ENCODE results near the gene PHF12.
A peak's percentile ranks its signal among the peaks of the same experiment; 100 is the strongest.
"Not testable (repeated sequence)": the region's sequence is repeated elsewhere in the genome, so short reads cannot be mapped to it uniquely, and the experiment has no call there.

The PHF12 gene

DNA sequence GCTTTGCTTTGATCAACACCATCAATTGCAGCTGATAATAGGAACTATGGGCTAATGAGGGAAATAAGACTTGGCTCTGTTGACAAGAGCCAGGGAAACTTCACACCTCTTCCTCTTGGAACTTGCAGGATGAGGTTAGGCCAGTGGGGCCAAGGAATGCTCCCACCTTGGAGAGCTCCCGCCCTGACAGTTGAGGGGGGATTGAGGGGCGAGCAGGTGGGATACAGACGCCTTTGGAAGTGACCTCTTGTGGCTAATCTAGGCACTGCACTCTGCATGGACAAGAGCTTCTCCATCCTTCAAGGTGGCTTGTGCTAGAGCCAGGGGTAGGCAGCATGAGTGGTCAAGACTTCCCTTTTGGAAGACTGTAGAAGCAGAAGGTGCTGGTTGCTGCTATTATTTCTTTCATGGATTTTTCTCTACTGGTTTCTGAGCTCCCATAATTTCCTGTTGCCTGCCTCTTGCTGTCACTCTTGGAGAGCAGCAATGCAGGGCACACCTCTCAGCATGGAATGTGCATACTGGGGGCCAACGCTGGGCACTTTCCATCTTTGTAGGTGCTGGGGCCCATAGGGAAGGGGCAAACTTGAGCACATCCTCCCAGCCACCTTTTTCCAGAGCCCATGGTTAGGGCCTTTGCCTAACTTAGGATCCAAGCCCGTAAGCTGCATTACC, 2.3 kb upstream of the PHF12 start:
- peak; percentile 63 for DNase-seq

DNA sequence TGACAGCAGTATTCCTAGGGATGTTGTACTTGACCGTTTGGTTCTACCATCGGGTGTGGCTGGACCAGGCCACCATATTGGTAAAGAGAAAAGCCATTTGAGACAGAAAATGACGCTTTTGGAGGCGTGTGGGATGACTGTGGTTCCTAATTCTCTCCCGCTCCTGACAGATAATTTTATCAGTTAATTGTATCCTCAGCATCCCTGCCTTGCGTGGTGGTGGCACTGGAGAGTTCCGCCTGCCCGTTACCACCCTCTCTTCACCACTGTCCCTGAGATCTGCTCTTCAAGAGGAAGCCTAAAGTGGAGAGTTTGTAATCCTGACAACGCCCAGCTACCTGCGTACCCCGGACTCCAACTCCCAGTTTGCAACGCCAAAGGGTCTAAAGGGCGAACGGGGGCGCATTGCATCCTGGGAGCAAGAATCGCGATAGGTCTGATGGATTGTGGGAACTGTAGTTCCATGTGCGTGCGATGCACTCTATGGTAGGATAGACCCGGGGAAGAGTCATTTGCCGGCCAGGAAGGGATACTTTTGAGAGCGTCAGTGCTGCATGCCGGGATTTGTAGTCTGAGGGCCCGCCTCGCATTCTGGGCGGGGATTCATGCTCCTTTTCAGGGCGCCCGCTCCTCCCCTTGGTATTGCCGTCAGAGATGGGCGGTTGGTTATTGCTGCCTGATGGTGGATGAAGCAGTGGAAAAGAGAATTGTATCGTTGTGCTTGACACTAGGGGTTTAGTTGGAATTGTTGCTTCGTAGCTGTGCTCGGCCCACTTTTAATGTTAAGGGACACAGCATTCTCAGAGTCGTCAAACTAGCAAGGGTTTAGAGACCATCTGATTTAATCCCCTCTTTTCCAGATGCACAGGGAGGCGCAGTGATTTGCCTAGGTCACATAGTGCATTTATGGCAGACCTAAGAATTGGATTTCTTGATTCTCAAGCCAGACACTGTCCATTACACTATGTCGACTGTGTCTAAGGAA, 965 bp upstream of the PHF12 start:
- DNase-seq, result peak; percentile 98

DNA sequence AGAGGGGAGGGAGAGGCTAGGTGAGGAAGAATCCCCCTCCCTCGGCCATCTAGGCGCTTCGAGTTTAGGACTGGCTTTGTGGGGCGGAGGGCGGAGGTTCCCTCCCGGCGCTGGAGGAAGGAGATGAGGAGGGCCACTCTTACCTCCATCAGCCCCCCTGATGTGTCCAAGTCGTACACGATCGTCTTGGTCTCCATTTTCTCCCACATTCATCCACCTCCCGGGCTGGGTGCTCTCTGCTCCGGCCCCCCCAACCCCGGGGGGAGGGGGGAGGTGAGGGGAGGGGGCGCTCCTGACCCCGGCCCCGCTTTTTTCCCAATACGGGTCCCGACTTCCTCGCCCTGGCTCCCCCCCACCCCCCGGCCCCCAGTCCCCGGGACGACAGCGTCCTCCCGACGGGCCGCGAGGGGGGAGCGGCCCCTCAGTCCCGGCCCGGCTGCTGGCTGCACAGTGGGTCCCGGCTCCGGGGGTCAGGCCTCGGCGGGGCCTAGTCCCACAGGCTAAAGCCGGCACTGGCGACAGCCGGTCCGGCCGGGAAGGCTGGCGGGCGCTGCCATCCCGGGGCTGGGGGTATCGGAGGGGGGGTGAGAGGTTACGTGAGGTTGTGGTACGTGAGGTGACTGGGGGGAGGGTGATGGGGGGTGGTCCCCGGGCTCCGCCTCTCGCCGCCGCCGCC, 428 bp downstream of the PHF12 start:
- no peak for DNase-seq

DNA sequence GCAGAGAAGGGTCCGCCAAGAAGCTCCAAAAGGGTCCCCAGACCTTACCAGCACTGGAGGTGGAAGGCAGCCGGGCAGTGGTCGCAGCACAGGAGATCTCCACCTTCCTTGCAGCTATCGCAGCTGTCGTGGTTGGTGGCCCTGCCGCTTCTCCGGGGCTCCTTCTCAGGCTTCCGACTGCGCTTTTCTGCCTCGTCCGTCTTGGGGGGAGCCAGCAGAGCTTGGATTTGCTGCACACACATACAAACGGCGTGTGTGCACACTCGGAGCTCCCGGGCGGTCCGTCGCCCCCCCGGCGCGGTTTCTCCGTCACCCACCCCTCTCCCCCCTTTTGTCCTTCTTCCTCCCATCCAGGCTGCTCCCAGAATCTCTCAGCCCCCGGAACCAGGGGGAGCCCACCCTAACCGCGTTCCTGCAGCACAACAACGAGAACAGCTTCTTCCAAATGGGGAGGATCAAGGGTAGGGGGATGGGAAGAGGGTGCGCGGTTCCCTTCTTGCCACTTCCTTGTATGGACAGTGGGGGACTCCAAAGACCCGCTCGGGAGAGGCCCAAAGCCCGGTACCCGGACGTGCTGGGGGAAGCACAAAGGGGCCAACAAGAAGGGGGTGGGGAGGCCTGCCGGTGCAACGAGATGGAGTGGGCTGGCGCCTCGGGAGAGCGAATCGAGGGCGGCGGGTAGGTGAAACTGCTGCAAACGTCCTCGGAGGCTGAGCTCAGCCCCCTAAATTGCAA, 1.1 kb downstream of the PHF12 start:
- peak; percentile 68 for DNase-seq

DNA sequence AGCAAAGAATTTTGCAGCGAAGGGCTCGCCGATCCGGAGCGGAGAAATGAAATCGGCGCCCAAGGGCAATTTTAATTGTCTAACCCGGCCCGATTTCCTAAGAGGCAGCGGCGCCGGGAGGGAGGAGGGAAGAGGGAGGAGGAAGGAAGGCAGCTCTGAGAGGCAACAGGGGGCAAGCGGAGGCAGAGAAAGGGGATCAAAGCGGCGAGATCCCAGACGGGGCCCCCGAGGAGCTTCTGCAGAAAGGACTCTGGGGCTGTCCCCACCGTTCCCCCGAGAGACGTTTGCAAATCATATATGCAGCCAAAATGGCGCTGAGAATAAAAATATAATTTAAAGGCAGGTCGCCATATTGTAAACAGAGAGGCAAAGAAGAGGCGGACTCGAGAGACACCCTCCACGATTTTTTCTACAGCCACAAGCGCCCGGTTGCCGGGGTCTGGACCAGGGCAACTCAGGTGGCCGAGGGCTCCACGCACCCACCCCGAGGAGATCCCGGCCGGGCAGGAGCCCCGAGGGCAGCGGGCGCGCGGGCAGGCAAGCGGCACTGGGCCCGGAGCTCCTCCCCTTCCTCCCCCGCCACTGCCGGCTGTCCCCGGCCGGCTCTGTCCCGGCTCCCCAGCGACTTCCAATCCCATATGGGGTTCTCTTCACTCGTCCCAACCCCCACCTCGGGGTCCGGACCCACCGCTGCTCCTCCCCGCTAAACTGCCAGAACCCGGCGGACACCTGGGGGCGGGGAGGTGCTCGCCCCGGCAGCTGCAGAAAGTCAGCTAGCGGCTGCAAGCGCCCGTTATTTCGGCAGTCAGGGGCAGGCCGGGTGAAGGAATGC, 1.9 kb downstream of the PHF12 start:
- DNase-seq, result peak; percentile 78

DNA sequence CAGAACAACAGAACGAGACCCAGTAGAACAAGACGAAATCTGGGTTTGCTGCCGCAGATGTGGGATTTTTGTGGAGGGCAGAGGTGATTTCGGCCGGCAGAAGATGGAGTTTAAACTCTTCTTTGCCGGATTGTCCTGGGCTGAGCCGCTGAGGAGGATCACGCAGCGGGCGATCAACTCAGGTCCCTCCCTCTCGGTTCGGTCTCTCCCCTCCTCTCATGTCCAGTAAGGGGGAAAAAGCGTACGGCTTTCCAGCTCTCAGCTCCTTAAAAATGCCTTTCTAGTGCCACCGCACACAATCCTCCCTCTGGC, 2.5 kb downstream of the PHF12 start:
- DNase-seq, result no peak

DNA sequence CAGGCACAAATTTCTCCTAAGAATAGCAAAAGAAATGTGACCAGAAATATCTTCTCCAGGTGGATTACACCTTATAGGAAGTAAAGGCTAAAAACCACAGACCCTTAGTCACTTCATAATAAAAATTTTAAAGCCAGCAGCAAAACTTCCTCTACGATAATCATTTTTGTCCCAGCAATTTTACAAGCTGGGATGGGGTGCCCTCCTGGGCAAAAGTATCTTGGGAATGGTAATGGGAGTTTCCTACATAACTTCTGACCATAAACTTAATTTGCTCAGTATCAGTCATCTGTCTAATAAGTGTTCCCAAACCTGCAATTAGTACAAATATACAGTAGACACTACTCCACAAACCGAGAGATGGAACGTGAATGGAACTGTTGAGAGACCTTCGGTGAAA, 3.0 kb downstream of the PHF12 start:
- no peak for DNase-seq

DNA sequence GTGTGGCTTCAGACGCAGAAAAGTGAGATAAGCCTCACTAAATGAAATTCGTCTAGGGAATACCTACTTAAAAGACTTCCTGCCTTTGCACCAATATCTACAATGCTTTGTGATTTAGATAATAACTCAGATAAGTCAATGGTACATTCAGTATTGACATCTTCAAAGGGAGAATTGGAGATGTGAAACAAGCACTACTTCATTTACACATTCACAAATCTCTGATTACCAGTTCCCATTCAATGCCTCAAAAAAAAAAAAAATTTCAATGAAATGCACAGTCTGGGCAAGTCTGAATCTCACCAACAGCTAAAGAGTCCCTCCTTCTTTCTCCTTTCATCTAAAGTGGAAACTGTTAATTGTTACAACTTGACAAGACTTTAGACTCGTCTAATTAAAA, 3.7 kb downstream of the PHF12 start:
- no peak for DNase-seq

DNA sequence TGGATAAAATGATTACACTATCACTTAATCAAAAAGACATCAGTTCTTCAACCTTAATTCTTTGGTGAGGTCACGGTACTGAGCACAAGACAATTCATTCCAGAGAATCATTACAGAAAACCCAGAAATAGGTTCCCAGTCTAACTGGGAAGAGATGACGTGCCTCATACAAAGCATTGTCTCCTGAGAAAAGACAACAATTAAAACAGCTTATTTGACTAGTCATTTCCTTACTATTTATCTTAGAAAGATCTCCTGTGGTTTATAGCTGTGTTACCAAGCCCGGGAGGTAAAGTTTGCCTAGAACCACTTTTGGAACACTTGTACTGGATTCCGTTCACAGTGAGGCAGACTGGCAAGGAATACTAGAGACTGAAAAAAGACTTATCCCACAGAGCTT, 5.1 kb downstream of the PHF12 start:
- no peak for DNase-seq

DNA sequence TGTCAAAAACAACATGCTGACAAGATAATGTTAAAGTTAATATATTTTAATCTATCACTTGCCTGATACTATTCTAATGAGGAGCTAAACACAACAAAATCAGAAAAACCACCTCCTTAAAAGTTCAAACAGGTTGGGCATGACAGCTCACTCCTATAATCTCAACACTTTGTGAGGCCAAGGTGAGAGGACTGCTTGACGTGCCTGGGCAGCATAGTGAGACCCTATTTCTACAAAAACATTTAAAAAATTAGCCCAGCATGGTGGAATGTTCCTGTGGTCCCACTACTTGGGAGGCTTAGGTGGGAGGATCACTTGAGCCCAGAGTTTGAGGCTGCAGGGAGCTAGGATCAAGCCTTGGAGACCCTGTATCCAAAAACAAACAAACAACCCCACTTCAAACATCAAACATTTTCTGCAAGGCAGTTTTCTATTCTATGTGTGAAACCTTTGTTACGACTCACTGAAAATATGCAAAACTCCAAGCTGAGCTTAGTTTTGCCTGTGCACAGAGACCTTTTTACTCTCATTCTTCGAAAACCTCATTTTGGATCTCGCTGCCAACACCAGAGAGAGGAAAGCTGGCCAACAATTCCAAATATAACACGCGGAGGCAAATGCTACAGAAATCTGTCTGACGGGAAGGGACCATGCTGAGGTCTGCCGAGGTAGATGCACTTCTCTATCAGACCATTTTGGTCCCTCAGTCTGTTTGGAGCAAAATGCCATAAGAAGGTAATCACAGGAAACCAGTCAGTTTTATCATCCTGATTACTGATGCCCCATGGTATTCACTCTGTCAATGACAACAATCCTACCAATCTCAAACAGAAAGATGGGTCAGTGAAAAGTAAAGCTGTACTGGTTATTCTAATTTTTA, 6.2 kb downstream of the PHF12 start:
- no peak for DNase-seq

DNA sequence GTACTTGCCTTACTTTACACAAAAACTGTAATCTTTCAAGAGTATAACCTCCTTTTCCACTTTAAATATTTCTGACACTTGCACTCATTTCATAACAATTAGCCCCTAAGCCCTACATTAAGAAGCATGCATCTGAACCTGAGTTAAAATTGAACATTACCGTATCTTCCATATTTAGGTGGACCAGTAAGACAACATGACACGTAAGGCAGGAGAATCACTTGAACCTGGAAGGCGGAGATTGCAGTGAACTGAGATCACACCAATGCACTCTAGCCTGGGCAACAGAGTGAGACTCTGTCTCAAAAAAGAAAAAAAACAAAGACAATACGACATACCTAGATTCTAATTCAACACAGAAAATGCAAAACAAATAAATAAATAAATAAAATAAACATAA, 7.0 kb downstream of the PHF12 start:
- no peak for DNase-seq

DNA sequence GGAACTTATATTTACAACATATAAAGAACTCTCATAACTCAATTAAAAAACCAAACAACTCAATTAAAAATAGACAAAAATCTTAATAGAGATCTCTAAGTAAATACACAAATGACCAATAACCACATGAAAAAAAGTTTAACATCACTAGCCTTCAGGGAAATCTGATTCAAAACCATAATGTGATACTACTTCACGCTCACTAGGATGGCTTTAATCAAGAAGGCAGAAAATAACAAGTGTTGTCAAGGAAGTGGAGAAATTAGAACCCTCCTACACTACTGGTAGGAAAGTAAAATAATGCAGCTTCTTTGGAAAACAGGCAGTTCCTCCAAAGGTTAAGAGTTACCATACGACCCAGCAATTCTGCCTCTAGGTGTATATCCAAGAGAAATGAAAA, 8.4 kb downstream of the PHF12 start:
- DNase-seq, result no peak

DNA sequence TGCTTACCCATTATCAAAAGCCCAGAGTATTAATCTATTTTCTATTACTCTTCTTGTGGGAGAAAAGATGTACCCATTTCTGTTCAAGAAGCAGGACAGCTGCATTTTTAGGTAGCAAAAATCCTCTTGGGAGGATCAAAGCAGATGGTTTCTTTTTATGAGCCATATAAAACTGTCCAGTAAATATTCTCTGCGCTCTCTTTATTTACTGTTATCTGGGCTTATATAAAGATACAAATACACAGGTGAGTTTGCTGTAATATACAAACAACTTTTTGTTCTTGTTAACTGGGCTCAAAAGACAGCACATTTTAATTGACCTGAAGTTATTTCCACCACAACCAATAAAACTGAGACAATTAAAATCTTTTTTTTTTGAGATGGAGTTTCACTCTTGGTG, 10.1 kb downstream of the PHF12 start:
- DNase-seq, result no peak

DNA sequence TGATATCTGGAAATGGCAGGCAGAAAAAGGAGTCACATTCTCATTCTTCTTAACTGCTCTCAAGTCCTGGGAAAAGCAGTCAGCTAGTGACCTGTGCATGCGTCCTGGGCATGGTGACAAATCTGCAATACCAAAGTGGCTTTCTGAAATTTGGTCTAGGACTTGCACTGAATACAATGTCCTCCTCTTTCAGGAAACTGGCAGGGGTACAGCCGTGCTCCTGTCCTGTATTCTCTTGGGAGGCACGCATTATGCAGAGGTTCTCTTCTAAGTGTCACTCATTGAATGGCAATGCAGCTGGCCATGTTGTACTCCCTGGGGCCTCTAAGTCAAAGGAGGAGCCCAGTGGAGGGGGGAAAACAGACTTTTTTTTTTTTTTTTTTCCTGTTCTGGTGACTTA, 10.6 kb downstream of the PHF12 start:
- DNase-seq, result no peak

DNA sequence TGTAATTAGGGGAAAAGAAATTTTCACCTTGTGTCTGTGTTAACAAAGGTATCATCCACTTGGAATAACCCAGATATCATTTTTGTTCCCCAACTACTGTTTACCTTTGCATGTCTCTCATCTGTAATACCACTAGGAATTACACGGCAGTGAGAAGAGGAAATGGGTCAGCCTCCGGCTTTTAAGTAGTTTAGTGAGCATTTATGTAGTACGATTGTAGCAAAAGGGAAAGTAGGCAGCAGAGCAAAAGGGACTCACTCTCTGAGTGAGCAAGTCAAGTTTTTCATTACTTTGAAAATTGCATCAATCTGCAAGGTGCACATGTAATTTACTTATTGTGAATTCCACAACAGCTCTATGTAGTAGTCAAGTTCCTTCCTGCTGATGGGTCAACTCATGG, 11.2 kb downstream of the PHF12 start:
- DNase-seq, result no peak

DNA sequence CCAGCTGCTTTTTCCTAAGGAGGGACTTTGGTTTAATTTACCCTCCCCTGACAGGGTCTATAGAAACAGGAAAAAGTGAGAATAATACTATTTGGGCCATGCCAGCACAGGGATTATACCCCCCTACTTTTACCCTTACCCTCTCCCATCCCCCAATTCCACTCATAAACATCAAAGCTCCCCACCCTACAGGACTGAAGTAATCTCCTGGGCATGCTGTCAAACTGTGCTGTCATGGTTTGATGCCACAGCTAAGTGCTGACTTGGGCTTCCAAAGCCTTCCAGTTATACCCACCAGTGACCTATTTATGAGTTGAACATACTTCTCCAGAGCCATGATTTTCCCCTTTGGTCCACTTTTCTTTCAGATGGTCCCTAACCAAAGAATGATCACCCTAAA, 12.8 kb downstream of the PHF12 start:
- DNase-seq, result no peak

DNA sequence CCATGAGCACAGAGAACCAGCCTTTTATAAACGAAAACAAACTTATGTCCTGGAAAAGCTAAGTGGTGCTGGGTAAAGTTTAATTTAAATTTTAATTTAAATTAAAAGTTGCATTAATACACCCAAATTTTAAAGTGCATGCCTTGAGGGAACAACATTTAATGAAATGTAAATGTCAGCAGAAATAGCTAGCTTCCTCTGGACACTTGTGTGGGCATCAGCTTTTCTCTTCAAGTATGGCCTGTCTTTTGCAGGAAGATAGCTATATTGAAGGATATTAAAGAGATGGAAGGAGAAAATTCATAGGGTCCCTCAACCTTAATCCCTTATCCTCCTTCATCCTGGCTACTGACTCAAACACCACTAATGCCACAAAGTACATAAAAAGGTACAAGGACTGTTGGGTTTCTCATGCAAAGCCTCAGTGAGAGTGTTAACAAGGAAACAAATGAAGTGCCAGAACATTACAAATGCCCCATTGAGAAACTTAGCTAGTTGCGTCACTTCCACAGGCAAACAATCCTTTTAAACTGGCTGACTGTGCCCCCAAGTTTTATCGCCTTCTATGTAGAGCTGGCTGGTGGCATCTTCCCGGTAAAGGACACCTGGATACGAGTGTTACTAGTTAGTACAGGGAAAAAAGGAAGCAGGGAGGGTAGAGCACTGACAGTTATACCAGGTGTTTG, 14.1 kb downstream of the PHF12 start:
- DNase-seq, result no peak

DNA sequence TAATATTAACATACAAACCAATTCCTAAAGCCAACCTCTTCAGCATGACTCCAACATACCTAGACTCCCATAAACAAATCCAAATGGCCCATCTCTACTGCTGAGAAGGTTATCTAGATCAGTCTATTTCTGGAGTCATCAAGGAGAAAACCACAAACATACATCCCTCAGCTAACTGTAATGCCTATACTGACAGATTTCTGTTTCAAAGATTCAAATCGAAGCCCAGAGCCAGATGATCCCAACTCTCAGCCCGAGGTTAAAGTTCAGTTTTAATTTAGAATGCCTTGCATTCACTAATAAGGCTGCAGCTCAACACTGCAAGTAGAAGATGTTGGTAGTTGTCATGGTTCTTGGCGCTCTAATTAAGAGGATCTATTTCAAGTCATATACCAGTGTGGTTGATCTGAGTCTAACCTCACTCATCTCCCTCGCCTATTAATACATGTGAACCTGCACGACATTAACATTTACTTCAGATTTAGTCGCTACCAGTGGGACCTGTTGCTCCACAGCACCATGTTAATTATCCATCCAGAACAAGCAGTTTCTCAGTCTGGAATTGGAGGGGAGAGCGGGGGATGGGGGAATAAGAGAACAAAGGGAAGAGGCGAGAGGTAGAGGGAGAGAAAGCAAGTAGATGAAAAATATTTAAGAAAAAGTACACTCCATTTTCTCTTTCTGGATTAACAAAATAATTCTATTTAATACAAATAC, 15.4 kb downstream of the PHF12 start:
- no peak for DNase-seq

DNA sequence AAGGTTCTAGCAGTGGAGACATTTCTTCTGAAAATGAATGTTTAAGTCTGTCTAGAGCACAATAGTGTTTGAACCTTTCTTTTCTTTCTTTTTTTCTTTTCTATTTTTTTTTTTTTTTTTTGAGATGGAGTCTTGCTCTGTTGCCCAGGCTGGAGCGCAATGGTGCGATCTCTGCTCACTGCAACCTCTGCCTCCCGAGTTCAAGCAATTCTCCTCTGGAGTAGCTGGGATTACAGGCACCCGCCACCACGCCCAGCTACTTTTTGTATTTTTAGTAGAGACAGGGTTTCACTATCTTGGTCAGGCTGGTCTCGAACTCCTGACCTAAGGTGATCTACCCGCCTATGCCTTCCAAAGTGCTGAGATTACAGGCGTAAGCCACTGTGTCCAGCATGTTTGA, 16.8 kb downstream of the PHF12 start:
- DNase-seq, result not testable (repeated sequence)

DNA sequence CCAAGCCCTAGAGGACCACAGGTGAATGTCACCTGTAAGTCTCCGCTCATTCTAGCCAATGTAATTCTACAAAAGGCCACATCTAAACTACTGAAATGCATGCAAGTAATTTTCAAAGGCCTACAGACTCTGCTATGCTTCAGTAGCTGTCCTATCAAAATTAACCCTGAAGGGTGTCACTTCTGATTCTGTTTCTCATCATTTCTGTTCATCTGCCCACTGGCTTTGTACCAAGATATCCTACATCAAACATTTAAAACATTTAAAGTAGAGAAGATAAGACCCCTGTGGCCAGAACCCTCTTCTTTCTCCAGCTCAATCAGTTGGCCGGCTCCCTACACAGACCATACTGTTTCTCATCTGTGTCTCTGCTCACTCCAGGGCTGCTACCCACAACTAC, 21.5 kb downstream of the PHF12 start:
- no peak for DNase-seq

All from left hindlimb (tissue), 1 donor.